ENCODE data around the gene ACAD8. TPM values are rescaled to one million over a fixed set of nuclear protein-coding genes. Genes with fewer than 3 reads are reported as not detected.

ACAD8 gene
- total and polyA plus RNA-seq, 2 of the 4 experiments (the other 2 are of a cell fraction), result 11.1 to 21.2 TPM

GRCh38 chr11:134277183-134278001 is 24.0 kb downstream of the ACAD8 start:
- intact Hi-C loops (cut with micrococcal nuclease) (no loop called here), in situ Hi-C loops (cut with MboI; ENCODE audit: low sequenced_read_pairs) (no loop called here), dilution Hi-C loops (cut with HindIII; ENCODE audit: low sequenced_read_pairs, unreplicated experiment) (no loop called here)
- no peak overlapping the region for H3K14ac ChIP-seq (replicated peaks; ENCODE audit: low read depth, low read length)
- H3K4me2 ChIP-seq (ENCODE audit: low read depth, low read length), result peak overlapping the region; percentile 9; the same call in 1 of the 2 replicates
- H3K23ac ChIP-seq (ENCODE audit: low read depth, low read length), result no peak overlapping the region
- H3K27me3 ChIP-seq (ENCODE audit: control insufficient read depth, insufficient read depth, low read length), result peaks cover 53% of the 10 kb centered on the region
- no peak overlapping the region for H3K4me3 ChIP-seq (ENCODE audit: insufficient read depth, low read depth, low read length)
- no peaks in the 10 kb centered on the region for H4K20me1 ChIP-seq (ENCODE audit: insufficient read depth, low read length)
- H3K36me3 ChIP-seq (ENCODE audit: control insufficient read depth, insufficient read depth, low read length), result no peaks in the 10 kb centered on the region
- ATAC-seq (ENCODE audit: low read depth), result no peak
- no TSS peak for BruUV-seq (replicated peaks)
- H3K4me1 ChIP-seq (ENCODE audit: control insufficient read depth, insufficient read depth, low read length), result peaks cover 1% of the 10 kb centered on the region; the same call in 1 of the 2 replicates
- H2BK5ac ChIP-seq (ENCODE audit: low read depth, low read length, poor library complexity, severe bottlenecking), result no peak overlapping the region
- no peak overlapping the region for H2BK120ac ChIP-seq (ENCODE audit: low read depth, low read length)
- H3K4ac ChIP-seq (ENCODE audit: low read depth, low read length), result no peak overlapping the region
- H4K5ac ChIP-seq (ENCODE audit: low read depth, low read length), result no peak overlapping the region
- no peak overlapping the region for H3K18ac ChIP-seq (ENCODE audit: low read depth, low read length)
- ChIA-PET CTCF (interaction anchor here (0.7 kb wide), 1 partner anchor 16 kb away, joined by 3 read pairs; no protein-coding TSS in a partner anchor), POLR2A (ENCODE audit: unreplicated experiment) (no interaction called here)
- H2BK15ac ChIP-seq (ENCODE audit: low read depth, low read length), result no peak overlapping the region
- peak overlapping the region; percentile 4 for H2AFZ ChIP-seq (replicated peaks; ENCODE audit: low read length, poor library complexity)
- no peak overlapping the region for H4K8ac ChIP-seq (ENCODE audit: low read depth in 2 of 2, low read length in 2 of 2)
- H2AK5ac ChIP-seq (ENCODE audit: low read depth, low read length), result no peak overlapping the region
- peaks cover 9% of the 10 kb centered on the region for H3K9me3 ChIP-seq (ENCODE audit: control insufficient read depth, insufficient read depth, low read length)
- H3K79me1 ChIP-seq (ENCODE audit: low read depth in 1 of 2, low read length in 2 of 2), result no peaks in the 10 kb centered on the region
- no peak for DNase-seq
- no peak overlapping the region for H3K27ac ChIP-seq (ENCODE audit: insufficient read depth, low read length)
- no peak overlapping the region for H3K9ac ChIP-seq (ENCODE audit: low read depth, low read length)
- H3K56ac ChIP-seq (ENCODE audit: extremely low read depth, insufficient read depth, low read length), result no peak overlapping the region
- no peaks in the 10 kb centered on the region for H3K9me1 ChIP-seq (ENCODE audit: insufficient read depth, low read length)
- H2BK20ac ChIP-seq (ENCODE audit: low read depth, low read length), result no peak overlapping the region
- H2AK9ac ChIP-seq (replicated peaks; ENCODE audit: low read depth, low read length, poor library complexity), result peak overlapping the region; percentile 34
- no peak overlapping the region for H4K91ac ChIP-seq (ENCODE audit: insufficient read depth, low read depth, low read length)
- 7% methylated on average over 12 of the region's 36 CpGs; no CpG with 5 or more reads in 1 of the 2 experiments for WGBS, 2 experiments (ENCODE audit: extremely low coverage in 2 of 2, insufficient read length in 1 of 2)
- TF ChIP-seq SMC3 (IDR thresholded peaks at IDR 0.05; ENCODE audit: low read depth, low read length) (no peak), MAFK (IDR thresholded peaks at IDR 0.05; ENCODE audit: low read depth, low read length) (no peak), BHLHE40 (IDR thresholded peaks at IDR 0.05; ENCODE audit: low read depth, low read length) (no peak), ELK1 (IDR thresholded peaks at IDR 0.05; ENCODE audit: borderline replicate concordance, low read depth, low read length) (no peak), CTCF (conservative IDR thresholded peaks at IDR 0.05; ENCODE audit: low read depth, low read length) (no peak), RCOR1 (IDR thresholded peaks at IDR 0.05; ENCODE audit: insufficient replicate concordance, low read length) (no peak), POLR2A (IDR thresholded peaks at IDR 0.05; ENCODE audit: low read depth, low read length) (no peak), CHD1 (IDR thresholded peaks at IDR 0.05; ENCODE audit: low read depth, low read length) (no peak), MXI1 (IDR thresholded peaks at IDR 0.05; ENCODE audit: borderline replicate concordance, low read depth, low read length) (no peak), USF2 (IDR thresholded peaks at IDR 0.05; ENCODE audit: low read depth, low read length) (no peak), RFX5 (IDR thresholded peaks at IDR 0.05; ENCODE audit: low read depth, low read length) (no peak), NFE2L2 (IDR thresholded peaks at IDR 0.05; ENCODE audit: low read depth, low read length) (no peak), MAZ (IDR thresholded peaks at IDR 0.05; ENCODE audit: borderline replicate concordance, low read depth, low read length) (no peak), RAD21 (IDR thresholded peaks at IDR 0.05; ENCODE audit: low read length) (no peak), FOS (IDR thresholded peaks at IDR 0.05; ENCODE audit: low read depth, low read length) (no peak)

Data from IMR-90 (cell line).